ENCODE data around the gene PPP3CA. TPM values are rescaled to one million over a fixed set of nuclear protein-coding genes. Genes with fewer than 3 reads are reported as not detected.
A peak's percentile ranks its signal among the peaks of the same experiment; 100 is the strongest.

The PPP3CA gene
- total RNA-seq: 26.7 TPM

GRCh38 chr4:101347267-101347556 lies at the start of gene PPP3CA:
Gene PPP3CA, minus strand, starts transcription at chr4:101347526.
- DNase-seq (ENCODE audit: low read depth in 2 of 3, low spot score in 2 of 3): no peak

GRCh38 chr4:101393256-101393655 lies 45.9 kb upstream of the PPP3CA start:
- DNase-seq (ENCODE audit: low read depth in 2 of 3, low spot score in 2 of 3): no peak

- no peak for DNase-seq (ENCODE audit: low read depth in 2 of 3, low spot score in 2 of 3)
Measured at GRCh38 chr4:101370663-101371210, 23.4 kb upstream of the PPP3CA start.

- DNase-seq (ENCODE audit: low read depth in 2 of 3, low spot score in 2 of 3): no peak
Measured at GRCh38 chr4:101367201-101367600, 19.9 kb upstream of the PPP3CA start.

GRCh38 chr4:101366331-101366730 lies 19.0 kb upstream of the PPP3CA start:
- DNase-seq (ENCODE audit: low read depth in 2 of 3, low spot score in 2 of 3): no peak

- DNase-seq (ENCODE audit: low read depth in 2 of 3, low spot score in 2 of 3): no peak
Measured at GRCh38 chr4:101357751-101358150, 10.4 kb upstream of the PPP3CA start.

GRCh38 chr4:101356928-101357327 lies 9.6 kb upstream of the PPP3CA start:
- no peak for DNase-seq (ENCODE audit: low read depth in 2 of 3, low spot score in 2 of 3)

GRCh38 chr4:101355767-101356702 lies 8.7 kb upstream of the PPP3CA start:
- DNase-seq (ENCODE audit: low read depth in 2 of 3, low spot score in 2 of 3): no peak

- DNase-seq (ENCODE audit: low read depth in 2 of 3, low spot score in 2 of 3): no peak
Measured at GRCh38 chr4:101355246-101355645, 7.9 kb upstream of the PPP3CA start.

- no peak for DNase-seq (ENCODE audit: low read depth in 2 of 3, low spot score in 2 of 3)
Measured at GRCh38 chr4:101349801-101350064, 2.4 kb upstream of the PPP3CA start.

GRCh38 chr4:101348995-101349800 lies 1.9 kb upstream of the PPP3CA start:
- peak in 2 of 3 donors; percentile 24 for DNase-seq (ENCODE audit: low read depth in 2 of 3, low spot score in 2 of 3)

GRCh38 chr4:101348367-101348827 lies 1.1 kb upstream of the PPP3CA start:
- DNase-seq (ENCODE audit: low read depth in 2 of 3, low spot score in 2 of 3): no peak

GRCh38 chr4:101347557-101348366 lies 436 bp upstream of the PPP3CA start:
- DNase-seq (ENCODE audit: low read depth in 2 of 3, low spot score in 2 of 3): peak; percentile 90 to 98 (median 96)

- peak; percentile 47 to 81 (median 73) for DNase-seq (ENCODE audit: low read depth in 2 of 3, low spot score in 2 of 3)
Measured at GRCh38 chr4:101346351-101347266, 717 bp downstream of the PPP3CA start.

- DNase-seq (ENCODE audit: low read depth in 2 of 3, low spot score in 2 of 3): peak; percentile 19 to 83 (median 83)
Measured at GRCh38 chr4:101345596-101346350, 1.6 kb downstream of the PPP3CA start.

- peak in 1 of 3 donors; percentile 9 for DNase-seq (ENCODE audit: low read depth in 2 of 3, low spot score in 2 of 3)
Measured at GRCh38 chr4:101345271-101345595, 2.1 kb downstream of the PPP3CA start.

- DNase-seq (ENCODE audit: low read depth in 2 of 3, low spot score in 2 of 3): no peak
Measured at GRCh38 chr4:101339332-101339731, 8.0 kb downstream of the PPP3CA start.

GRCh38 chr4:101337688-101338087 lies 9.6 kb downstream of the PPP3CA start:
- no peak for DNase-seq (ENCODE audit: low read depth in 2 of 3, low spot score in 2 of 3)

- DNase-seq (ENCODE audit: low read depth in 2 of 3, low spot score in 2 of 3): no peak
Measured at GRCh38 chr4:101334963-101335572, 12.3 kb downstream of the PPP3CA start.
